Hair follicular keratinocyte (primary cell): ENCODE results near the gene PPP6R2. TPM values are rescaled to one million over a fixed set of nuclear protein-coding genes. Genes with fewer than 3 reads are reported as not detected.

Experiments used
- total RNA-seq: library from RNA; depleted of rRNA; stranded (reverse); fragments of >200 nt; gene quantifications from 2 replicates; pipeline ENCODE4 v1.2.3, GENCODE V29; 2015

The PPP6R2 gene
- 31.8 and 35.9 TPM in 2 replicates for total RNA-seq

GRCh38 chr22:50342651-50343540 lies at the start of gene PPP6R2:
TSS of gene PPP6R2 (plus strand) at chr22:50343327. CDS start at chr22:50393909, 50,582 bp downstream.

DNA sequence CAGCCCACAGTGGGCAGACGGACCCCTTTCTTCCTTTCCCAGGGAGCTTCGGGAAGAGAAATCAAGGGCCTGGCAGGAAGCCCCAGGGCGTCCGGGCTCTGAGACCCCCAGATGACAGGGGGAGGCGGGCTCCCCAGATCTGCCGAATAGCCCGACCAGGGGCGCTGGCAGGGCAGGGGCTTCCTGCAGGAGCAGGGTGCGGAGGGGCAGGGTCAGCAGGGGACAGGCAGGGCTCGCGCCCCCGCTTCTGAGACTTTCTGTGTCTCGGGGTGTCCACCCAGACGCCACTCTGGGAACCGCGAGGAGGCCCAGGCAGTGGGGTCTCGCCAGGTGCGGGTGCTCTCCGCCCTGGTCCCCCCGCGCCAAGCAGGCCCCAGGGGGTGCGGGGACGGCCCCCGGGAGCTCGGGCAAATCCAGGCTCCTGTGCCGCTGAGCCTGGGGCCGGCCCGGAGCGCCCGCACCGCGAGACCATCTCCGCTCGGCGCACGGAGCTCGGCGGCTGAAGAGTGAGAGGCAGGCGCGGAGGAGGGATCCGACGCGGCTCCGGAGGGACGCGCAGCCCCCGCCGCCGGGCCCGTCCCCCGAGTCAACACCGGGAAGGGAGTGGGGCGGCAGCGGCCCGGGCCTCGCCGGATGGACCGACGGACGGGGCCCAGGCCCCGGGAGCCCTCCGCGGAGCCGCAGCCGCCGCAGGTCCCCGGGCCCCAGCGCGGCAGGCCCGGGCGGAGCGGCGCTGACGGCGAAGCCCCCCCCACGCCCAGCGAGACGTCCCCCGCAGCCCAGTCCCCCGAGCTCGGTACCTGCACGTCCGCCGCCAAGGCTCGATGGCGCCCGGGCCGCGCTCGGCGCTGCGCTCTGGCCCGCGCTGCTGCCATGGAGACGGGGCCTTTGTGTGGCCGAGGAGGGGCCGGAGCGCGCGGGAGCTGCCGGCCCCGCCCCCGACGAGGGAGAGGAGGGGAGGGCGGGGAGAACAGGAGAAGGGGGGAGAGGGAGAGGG lies 36.1 kb upstream of the PPP6R2 start, which contains the start of gene PLXNB2:
PLXNB2 (minus strand) TSS at position 894 of the 997 bp plus-strand sequence. CDS start 17,062 bp downstream, outside the sequence.

GRCh38 chr22:50326956-50327710 lies 16.0 kb upstream of the PPP6R2 start, which contains the start of gene DENND6B:
TSS of gene DENND6B (minus strand) at chr22:50327012. CDS start at chr22:50326988, 24 bp downstream.

GRCh38 chr22:50474710-50475651 lies 131.9 kb downstream of the PPP6R2 start, which contains the start of gene SBF1:
TSS of gene SBF1 (minus strand) at chr22:50475035. CDS start at chr22:50474840, 195 bp downstream.

GRCh38 chr22:50481440-50482106 lies 138.4 kb downstream of the PPP6R2 start, which contains the start of gene ADM2:
TSS of gene ADM2 (plus strand) at chr22:50481543. CDS start at chr22:50481848, 305 bp downstream.

GRCh38 chr22:50486561-50487289 lies 143.6 kb downstream of the PPP6R2 start, which contains the start of gene MIOX:
TSS of gene MIOX (plus strand) at chr22:50486859. CDS start at chr22:50486898, 39 bp downstream.

Other genes with a start within 250 kb of the PPP6R2 start
- 0.04 and 0.62 TPM in 2 replicates for gene PANX2, start 172.6 kb upstream of the PPP6R2 start, total RNA-seq
- 53.2 and 65.8 TPM in 2 replicates for gene TRABD, start 157.4 kb upstream of the PPP6R2 start, total RNA-seq
- 42.0 and 48.0 TPM in 2 replicates for gene SELENOO, start 142.3 kb upstream of the PPP6R2 start, total RNA-seq
- gene TUBGCP6, start 98.3 kb upstream of the PPP6R2 start, total RNA-seq: 21.0 and 25.7 TPM in 2 replicates
- 10.1 and 21.4 TPM in 2 replicates for gene HDAC10, start 92.1 kb upstream of the PPP6R2 start, total RNA-seq
- gene MAPK12, start 81.6 kb upstream of the PPP6R2 start, total RNA-seq: 21.1 and 21.2 TPM in 2 replicates
- gene MAPK11, start 72.9 kb upstream of the PPP6R2 start, total RNA-seq: 6.6 and 12.3 TPM in 2 replicates
- 73.7 and 104 TPM in 2 replicates for gene PLXNB2, start 35.7 kb upstream of the PPP6R2 start, total RNA-seq
- gene DENND6B, start 16.3 kb upstream of the PPP6R2 start, total RNA-seq: 0.49 and 1.0 TPM in 2 replicates
- 51.1 and 67.3 TPM in 2 replicates for gene SBF1, start 131.7 kb downstream of the PPP6R2 start, total RNA-seq
- 3.5 and 13.8 TPM in 2 replicates for gene ADM2, start 138.2 kb downstream of the PPP6R2 start, total RNA-seq
- not detected in 2 replicates for gene MIOX, start 143.5 kb downstream of the PPP6R2 start, total RNA-seq
- gene LMF2, start 164.4 kb downstream of the PPP6R2 start, total RNA-seq: 46.6 and 50.8 TPM in 2 replicates
- gene NCAPH2, start 164.9 kb downstream of the PPP6R2 start, total RNA-seq: 38.7 and 70.9 TPM in 2 replicates
- gene SCO2, start 182.3 kb downstream of the PPP6R2 start, total RNA-seq: 2.9 and 5.4 TPM in 2 replicates
- 70.9 and 112 TPM in 2 replicates for gene TYMP, start 186.7 kb downstream of the PPP6R2 start, total RNA-seq
- gene KLHDC7B, start 202.6 kb downstream of the PPP6R2 start, total RNA-seq: not detected in 2 replicates
- gene SYCE3, start 219.6 kb downstream of the PPP6R2 start, total RNA-seq: not detected in 2 replicates
- gene CPT1B, start 235.1 kb downstream of the PPP6R2 start, total RNA-seq: 2.2 and 7.8 TPM in 2 replicates
- gene CHKB, start 239.5 kb downstream of the PPP6R2 start, total RNA-seq: 26.4 and 35.1 TPM in 2 replicates